Nephron (organoid): ENCODE measurements around the gene GLT6D1.

Experiments used
- H3K27ac Mint-ChIP-seq, 3 experiments: 2 replicates each; pipeline ENCODE4 v1.8.0; 2020; ENCODE audit warnings: mixed read lengths in 3 of 3, mild to moderate bottlenecking in 2 of 3, moderate library complexity in 1 of 3
- H3K27me3 Mint-ChIP-seq: 2 replicates; pipeline ENCODE4 v1.8.0; 2021; ENCODE audit warnings: low read depth, mild to moderate bottlenecking, moderate library complexity, mixed read lengths
- H3K36me3 Mint-ChIP-seq: 2 replicates; pipeline ENCODE4 v1.8.0; 2020; ENCODE audit warnings: low read depth, mixed read lengths
- H3K4me1 Mint-ChIP-seq: 2 replicates; pipeline ENCODE4 v1.8.0; 2020; ENCODE audit warnings: mixed read lengths
- H3K4me3 Mint-ChIP-seq, 3 experiments: 2 replicates each; pipeline ENCODE4 v1.8.0; 2020; ENCODE audit warnings: mild to moderate bottlenecking in 3 of 3, mixed read lengths in 3 of 3, moderate library complexity in 2 of 3
- H3K9me3 Mint-ChIP-seq: 2 replicates; pipeline ENCODE4 v1.8.0; 2020; ENCODE audit warnings: mixed read lengths
- TF ChIP-seq, protein P1 (sequence below), 3 experiments: fragments of 200-600 bp; sonication (generic); IDR thresholded peaks; one replicate each; pipeline ENCODE4 v1.5.0; 2021; ENCODE audit warnings: antibody characterized with exemption in 3 of 3; ENCODE audit not compliant: unreplicated experiment in 3 of 3

The GLT6D1 gene

DNA sequence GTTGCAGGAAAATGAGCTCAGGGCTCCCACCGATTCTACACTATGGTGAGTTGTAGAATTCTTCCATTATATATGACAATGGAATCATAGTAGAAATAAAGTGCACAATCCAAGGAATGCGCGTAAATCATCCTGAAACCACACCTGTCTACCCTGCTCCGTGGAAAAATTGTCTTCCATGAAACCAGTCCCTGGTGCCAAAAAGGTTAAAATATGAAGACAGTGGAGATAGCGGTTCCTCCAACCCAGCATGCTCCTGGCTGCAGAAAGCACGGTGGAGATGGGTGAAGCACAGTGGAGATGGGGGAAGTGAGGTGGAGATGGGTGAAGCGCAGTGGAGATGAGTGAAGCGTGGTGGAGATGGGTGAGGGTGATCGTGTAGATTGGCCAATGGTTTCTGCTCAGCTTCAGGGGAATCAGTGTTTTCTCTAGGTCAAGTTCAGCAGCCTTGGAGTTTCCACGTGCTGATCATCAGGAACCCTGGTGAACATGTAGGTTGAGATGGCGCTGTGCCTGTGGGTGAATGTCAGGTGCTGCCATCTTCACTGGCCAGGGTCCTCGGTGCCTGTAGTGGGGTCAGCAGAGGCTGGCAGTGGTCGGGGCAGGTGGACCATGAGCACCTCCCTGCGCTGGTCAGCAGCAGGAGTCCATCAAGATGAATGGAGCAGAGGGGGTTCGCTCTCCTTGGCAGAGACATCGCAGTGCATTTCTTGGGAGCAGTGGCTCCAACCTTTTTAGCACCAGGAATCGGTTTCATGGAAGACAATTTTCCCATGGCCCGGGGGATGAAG is 57.5 kb downstream of the GLT6D1 start:
- Mint-ChIP-seq H3K4me1 (no peaks in the 10 kb centered on the region), H3K4me3 (no peak overlapping the region), H3K36me3 (no peaks in the 10 kb centered on the region), H3K27ac (no peak overlapping the region), H3K9me3 (no peaks in the 10 kb centered on the region), H3K27me3 (peaks cover 5% of the 10 kb centered on the region)
- TF ChIP-seq, protein P1, sequence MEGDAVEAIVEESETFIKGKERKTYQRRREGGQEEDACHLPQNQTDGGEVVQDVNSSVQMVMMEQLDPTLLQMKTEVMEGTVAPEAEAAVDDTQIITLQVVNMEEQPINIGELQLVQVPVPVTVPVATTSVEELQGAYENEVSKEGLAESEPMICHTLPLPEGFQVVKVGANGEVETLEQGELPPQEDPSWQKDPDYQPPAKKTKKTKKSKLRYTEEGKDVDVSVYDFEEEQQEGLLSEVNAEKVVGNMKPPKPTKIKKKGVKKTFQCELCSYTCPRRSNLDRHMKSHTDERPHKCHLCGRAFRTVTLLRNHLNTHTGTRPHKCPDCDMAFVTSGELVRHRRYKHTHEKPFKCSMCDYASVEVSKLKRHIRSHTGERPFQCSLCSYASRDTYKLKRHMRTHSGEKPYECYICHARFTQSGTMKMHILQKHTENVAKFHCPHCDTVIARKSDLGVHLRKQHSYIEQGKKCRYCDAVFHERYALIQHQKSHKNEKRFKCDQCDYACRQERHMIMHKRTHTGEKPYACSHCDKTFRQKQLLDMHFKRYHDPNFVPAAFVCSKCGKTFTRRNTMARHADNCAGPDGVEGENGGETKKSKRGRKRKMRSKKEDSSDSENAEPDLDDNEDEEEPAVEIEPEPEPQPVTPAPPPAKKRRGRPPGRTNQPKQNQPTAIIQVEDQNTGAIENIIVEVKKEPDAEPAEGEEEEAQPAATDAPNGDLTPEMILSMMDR (IDR thresholded peaks at IDR 0.05; ENCODE audit: unreplicated experiment in 3 of 3): no peak

- TF ChIP-seq, protein P1 (IDR thresholded peaks at IDR 0.05; ENCODE audit: unreplicated experiment in 3 of 3): no peak
- H3K27ac Mint-ChIP-seq: no peak overlapping the region
- H3K9me3 Mint-ChIP-seq: no peaks in the 10 kb centered on the region
- H3K27me3 Mint-ChIP-seq: peaks cover 5% of the 10 kb centered on the region
- H3K4me3 Mint-ChIP-seq: no peak overlapping the region
- H3K36me3 Mint-ChIP-seq: no peaks in the 10 kb centered on the region
- H3K4me1 Mint-ChIP-seq: no peaks in the 10 kb centered on the region
These were observed 58.5 kb downstream of the GLT6D1 start for GRCh38 chr9:135580664-135581380.

DNA sequence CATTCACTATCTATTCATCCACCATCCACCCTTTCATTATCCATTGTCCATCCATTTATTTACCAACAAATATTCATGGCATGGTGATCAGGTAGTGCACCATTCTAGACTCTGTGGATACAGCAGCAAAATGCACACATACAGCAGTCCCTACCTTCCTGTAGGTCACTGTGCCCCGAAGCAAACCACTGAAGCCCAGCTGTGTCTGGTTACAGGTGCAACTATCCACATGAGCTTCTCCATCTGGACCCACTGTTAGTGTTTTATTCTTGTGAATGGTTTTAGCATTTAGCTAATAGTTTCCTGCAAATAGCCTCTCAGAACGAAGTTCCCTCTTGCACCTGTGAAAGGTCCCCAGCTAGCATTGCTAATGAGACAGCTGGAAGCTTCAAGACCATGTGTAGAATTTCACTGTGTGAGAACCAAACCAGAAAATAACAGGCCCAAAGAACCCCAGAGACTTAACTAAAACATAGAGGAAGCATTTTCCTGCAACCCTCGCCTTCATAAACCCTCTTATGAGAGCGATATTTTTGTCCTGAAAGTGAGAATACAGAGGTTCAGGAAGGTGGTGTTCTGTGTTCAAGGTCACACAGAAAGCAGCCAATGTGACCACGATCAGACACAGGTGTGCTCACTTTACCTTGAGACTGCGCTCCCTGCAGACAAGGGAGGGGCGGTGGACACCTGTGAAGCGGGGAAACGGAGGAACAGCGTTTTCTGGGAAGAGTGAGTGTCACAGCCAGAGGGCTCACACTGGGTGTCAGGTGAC is 59.3 kb downstream of the GLT6D1 start:
- no peaks in the 10 kb centered on the region for H3K36me3 Mint-ChIP-seq
- H3K27ac Mint-ChIP-seq: no peak overlapping the region
- H3K27me3 Mint-ChIP-seq: peaks cover 5% of the 10 kb centered on the region
- no peaks in the 10 kb centered on the region for H3K4me1 Mint-ChIP-seq
- no peaks in the 10 kb centered on the region for H3K9me3 Mint-ChIP-seq
- TF ChIP-seq, protein P1 (IDR thresholded peaks at IDR 0.05; ENCODE audit: unreplicated experiment in 3 of 3): no peak
- H3K4me3 Mint-ChIP-seq: no peak overlapping the region

GRCh38 chr9:135579356-135579755 is 60.0 kb downstream of the GLT6D1 start:
- Mint-ChIP-seq H3K36me3 (no peaks in the 10 kb centered on the region), H3K9me3 (no peaks in the 10 kb centered on the region), H3K27me3 (peaks cover 5% of the 10 kb centered on the region), H3K27ac (no peak overlapping the region), H3K4me1 (no peaks in the 10 kb centered on the region), H3K4me3 (no peak overlapping the region)
- TF ChIP-seq, protein P1 (IDR thresholded peaks at IDR 0.05; ENCODE audit: unreplicated experiment in 3 of 3): no peak

DNA sequence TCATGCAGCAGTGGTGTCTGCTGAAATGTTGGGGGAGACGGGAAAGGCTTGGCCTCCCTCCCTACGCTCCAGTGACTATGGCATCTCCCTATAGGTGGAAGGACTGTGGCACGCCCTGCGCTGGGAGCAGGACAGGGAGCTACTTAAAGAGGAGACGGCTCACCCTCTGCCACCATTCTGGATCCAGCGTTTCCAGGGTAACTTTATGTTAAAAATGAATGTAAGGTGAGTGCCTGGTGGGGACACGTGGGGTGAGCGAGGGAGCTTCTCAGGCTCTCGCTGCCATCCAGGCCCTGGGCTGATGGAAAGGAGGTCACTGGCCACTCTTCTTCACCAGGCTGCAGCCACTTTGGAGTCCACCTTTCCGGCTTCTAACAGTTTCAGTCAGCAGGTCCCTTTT is 62.1 kb downstream of the GLT6D1 start:
- no peak overlapping the region for H3K4me3 Mint-ChIP-seq
- peaks cover 5% of the 10 kb centered on the region for H3K27me3 Mint-ChIP-seq
- no peaks in the 10 kb centered on the region for H3K36me3 Mint-ChIP-seq
- H3K4me1 Mint-ChIP-seq: no peaks in the 10 kb centered on the region
- TF ChIP-seq, protein P1 (IDR thresholded peaks at IDR 0.05; ENCODE audit: unreplicated experiment in 3 of 3): no peak
- no peaks in the 10 kb centered on the region for H3K9me3 Mint-ChIP-seq
- H3K27ac Mint-ChIP-seq: no peak overlapping the region
